HepG2 (cell line): ENCODE results near the gene PSME3IP1. TPM values are rescaled to one million over a fixed set of nuclear protein-coding genes. Genes with fewer than 3 reads are reported as not detected.
"Not testable (repeated sequence)": the region's sequence is repeated elsewhere in the genome, so short reads cannot be mapped to it uniquely, and the experiment has no call there.

ENCODE experiments used
- ATAC-seq: fragments of 200-7000 bp; cut with Tn5 transposase; 3 replicates; pipeline ENCODE4 v1.9.1; 2020; ENCODE audit warnings: mild to moderate bottlenecking, moderate library complexity
- BruUV-seq: library from RNA; stranded (reverse); fragments of 400-500 nt; replicated peaks from 2 replicates; lab custom pipeline; 2021; lab: Mats Ljungman, UMichigan
- CTCF ChIA-PET: fragments of 300-600 bp; formaldehyde crosslinking; extraction: SDS; loops from one replicate; lab custom pipeline; 2021; ENCODE audit warnings: low total read pairs, inconsistent platforms, low intra/inter-chr PET ratio; lab: Yijun Ruan, JAX
- POLR2A ChIA-PET: fragments of 350-600 bp; sonication (Branson Sonifier 250); formaldehyde crosslinking; loops from one replicate; lab custom pipeline; 2020; ENCODE audit warnings: antibody characterized with exemption, inconsistent platforms; lab: Yijun Ruan, JAX
- DNase-seq: peaks from one replicate; pipeline ENCODE4 v3.0.0-alpha.2; 2015; ENCODE audit warnings: low spot score
- FAIRE-seq: peaks from 3 replicates; lab custom pipeline; 2011; peaks lifted over from hg19 to GRCh38; lab: Jason Lieb, UNC
- H2AFZ ChIP-seq: one replicate; pipeline ENCODE4 v1.6.1; 2011; ENCODE audit warnings: low read length, inconsistent platforms
- H3K27ac ChIP-seq: fragments of 300-600 bp; 3 replicates; pipeline ENCODE4 v1.8.0; 2011; ENCODE audit warnings: mixed run types, mild to moderate bottlenecking, mixed read lengths, low read length, inconsistent platforms; ENCODE audit not compliant: insufficient read depth; ENCODE audit errors: extremely low read length
- H3K27me3 ChIP-seq, 2 experiments: fragments of 200-600 bp in 1 of 2; 2 replicates in 1 of 2; 3 replicates in 1 of 2; pipeline versions ENCODE4 v1.6.0 to v1.8.0; 2011; ENCODE audit warnings: low read length in 2 of 2, mild to moderate bottlenecking in 2 of 2, moderate library complexity in 2 of 2, inconsistent platforms in 1 of 2; ENCODE audit not compliant: insufficient read depth in 2 of 2, control insufficient read depth in 1 of 2
- H3K36me3 ChIP-seq, 2 experiments: fragments of 200-600 bp in 1 of 2; replicated peaks in 1 of 2; 2 replicates in 1 of 2; 3 replicates in 1 of 2; pipeline versions ENCODE4 v1.5.1 to v1.8.0; 2011; ENCODE audit warnings: low read length in 2 of 2, inconsistent platforms in 1 of 2; ENCODE audit not compliant: insufficient read depth in 2 of 2, control insufficient read depth in 1 of 2
- H3K4me1 ChIP-seq: 2 replicates; pipeline ENCODE4 v1.5.1; 2012; ENCODE audit warnings: low read length, inconsistent platforms; ENCODE audit not compliant: insufficient read depth
- H3K4me2 ChIP-seq: 2 replicates; pipeline ENCODE4 v1.6.0; 2011; ENCODE audit warnings: low read depth, low read length, inconsistent platforms
- H3K4me3 ChIP-seq, 3 experiments: fragments of 200-600 bp in 1 of 3; sonication (generic), shearing (Covaris generic) in 1 of 3; replicated peaks in 1 of 3; 2 replicates each; pipeline ENCODE4 v1.5.1; 2011 to 2016; ENCODE audit warnings: low read length in 3 of 3, inconsistent platforms in 2 of 3, low read depth in 2 of 3, mild to moderate bottlenecking in 2 of 3, control low read depth in 1 of 3, mixed read lengths in 1 of 3; ENCODE audit not compliant: insufficient read depth in 1 of 3
- H3K79me2 ChIP-seq: one replicate; pipeline ENCODE4 v1.6.1; 2011; ENCODE audit warnings: low read length, inconsistent platforms; ENCODE audit not compliant: insufficient read depth
- H3K9ac ChIP-seq: 2 replicates; pipeline ENCODE4 v1.6.0; 2011; ENCODE audit warnings: mild to moderate bottlenecking, low read depth, low read length, inconsistent platforms; ENCODE audit not compliant: insufficient read depth
- H3K9me3 ChIP-seq: 2 replicates; pipeline ENCODE4 v1.5.1; 2012; ENCODE audit warnings: mild to moderate bottlenecking, low read length
- H4K20me1 ChIP-seq: 2 replicates; pipeline ENCODE4 v1.6.0; 2011; ENCODE audit warnings: inconsistent platforms, mild to moderate bottlenecking, low read length, moderate library complexity; ENCODE audit not compliant: insufficient read depth
- PHF20 ChIP-seq: sonication (generic); formaldehyde crosslinking; IDR thresholded peaks from 2 replicates; pipeline ENCODE4 v1.5.0; 2020; ENCODE audit warnings: mild to moderate bottlenecking, missing genetic modification reagents
- TERF1 ChIP-seq: sonication (generic); formaldehyde crosslinking; IDR thresholded peaks from 2 replicates; pipeline ENCODE4 v1.8.0; 2022; ENCODE audit warnings: mild to moderate bottlenecking, missing genetic modification reagents, moderate library complexity
- ZMYM2 ChIP-seq: sonication (generic); formaldehyde crosslinking; IDR thresholded peaks from 2 replicates; pipeline ENCODE4 v1.8.0; 2022; ENCODE audit warnings: mild to moderate bottlenecking, missing genetic modification reagents
- ZNF460 ChIP-seq: sonication (generic); formaldehyde crosslinking; IDR thresholded peaks from 2 replicates; pipeline ENCODE4 v1.5.1; 2020; ENCODE audit warnings: missing genetic modification reagents, mild to moderate bottlenecking, borderline replicate concordance
- ZNF770 ChIP-seq: sonication (generic); formaldehyde crosslinking; IDR thresholded peaks from 2 replicates; pipeline ENCODE4 v1.5.0; 2020; ENCODE audit warnings: mild to moderate bottlenecking, missing genetic modification reagents
- WGBS: methylation state at CpG from one replicate; pipeline ENCODE4 v1.1.6; 2017; ENCODE audit warnings: low lambda C conversion rate; 5-methylcytosine and 5-hydroxymethylcytosine counted together
- in situ Hi-C: cut with HindIII; loops from 2 replicates; pipeline ENCODE4 v1.10.0; 2017; ENCODE audit warnings: low pct_unique_long_range_greater_than_20kb; ENCODE audit not compliant: extremely low pct_ligation_motif_present
- intact Hi-C: fragments of 100-400 bp; cut with micrococcal nuclease; formaldehyde crosslinking; loops from one replicate; pipeline ENCODE4 v1.10.0; 2022; ENCODE audit not compliant: unreplicated experiment
- polyA plus RNA-seq, 8 experiments: library from polyadenylated mRNA; depleted of rRNA in 3 of 8; stranded (reverse) in 7 of 8; unstranded in 1 of 8; fragments of >200 nt; fragmentation: Illumina TruSeq in 4 of 8; extraction: Trizol in 4 of 8; gene quantifications; 2 replicates each; pipeline versions ENCODE4 v1.2.1 to v1.2.3, GENCODE V29; 2011 to 2016; ENCODE audit warnings: low read depth in 4 of 8, missing spikeins in 1 of 8, mixed read lengths in 1 of 8; ENCODE audit not compliant: insufficient read depth in 1 of 8
- total RNA-seq, 5 experiments: library from RNA; depleted of rRNA; stranded (reverse); fragments of >200 nt; fragmentation: Illumina TruSeq; extraction: Trizol; gene quantifications; 2 replicates each; pipeline ENCODE4 v1.2.3, GENCODE V29; 2016; ENCODE audit warnings: low read depth in 1 of 5

The PSME3IP1 gene
- total and polyA plus RNA-seq, 2 of the 13 experiments (the other 11 are each of a cell fraction or from before 2014, with no cell fraction given), result 90.8 to 99.8 TPM

- TF ChIP-seq TERF1 (CRISPR knock-in tag) (no peak), PHF20 (CRISPR knock-in tag) (no peak)
- TF ChIP-seq, all 625 proteins: peak for 0
Measured at GRCh38 chr16:57190136-57190535, 4.3 kb upstream of the PSME3IP1 start (continued).

- ATAC-seq, H3K4me3 ChIP-seq, H3K27ac ChIP-seq, FAIRE-seq, DNase-seq, BruUV-seq, H3K9me3 ChIP-seq, H3K9ac ChIP-seq, H3K27me3 ChIP-seq, H2AFZ ChIP-seq, POLR2A ChIA-PET, H3K36me3 ChIP-seq, CTCF ChIA-PET: not testable (repeated sequence)
- intact Hi-C loops (loop anchor here (5.0 kb wide), 2 partner anchors 93 to 108 kb away; partner anchors contain the start of gene PLLP), in situ Hi-C loops (loop anchor here (5.0 kb wide), 1 partner anchor 93 kb away; the partner anchor contains the start of gene PLLP)
- H3K4me1 ChIP-seq, result peaks cover 64% of the 10 kb centered on the region
- WGBS, result 96% methylated on average over 4 of the region's 4 CpGs
- TF ChIP-seq ZNF770, result peak; percentile 51; the same call in 1 of the 2 replicates
- 0 out of 2 replicates have a peak, but pooled peaks have one; percentile 50 for TF ChIP-seq ZMYM2
- peak; percentile 94 for TF ChIP-seq ZNF460 (CRISPR knock-in tag)
- peaks cover 93% of the 10 kb centered on the region for H3K79me2 ChIP-seq
- H3K4me2 ChIP-seq, result peak overlapping the region; percentile 76; the same call in 1 of the 2 replicates
- peaks cover 32% of the 10 kb centered on the region for H4K20me1 ChIP-seq
Measured at GRCh38 chr16:57189527-57189926, 3.7 kb upstream of the PSME3IP1 start.
